CD4-positive, alpha-beta T cell treated with Interleukin-6 at 100 ng/mL for 8 hours (primary cell): ENCODE data around the gene HLF.

Experiments used
- DNase-seq: peaks from one replicate; pipeline ENCODE4 v3.0.0-alpha.2; 2020; ENCODE audit warnings: mixed read lengths, low spot score

HLF gene

GRCh38 chr17:55258578-55259135 lies 6.1 kb upstream of the HLF start:
- no peak for DNase-seq

- no peak for DNase-seq
These were observed 5.1 kb upstream of the HLF start for GRCh38 chr17:55259684-55260111.

GRCh38 chr17:55261311-55261710 lies 3.4 kb upstream of the HLF start:
- DNase-seq = no peak

GRCh38 chr17:55263569-55264277 lies 1.0 kb upstream of the HLF start:
- DNase-seq = peak; percentile 18

- no peak for DNase-seq
These were observed 499 bp upstream of the HLF start for GRCh38 chr17:55264278-55264644.

GRCh38 chr17:55265311-55266021 lies 706 bp downstream of the HLF start:
- no peak for DNase-seq

GRCh38 chr17:55266051-55266957 lies 1.5 kb downstream of the HLF start:
- peak; percentile 8 for DNase-seq

GRCh38 chr17:55266958-55267688 lies 2.4 kb downstream of the HLF start:
- DNase-seq = no peak

- DNase-seq = no peak
These were observed 3.3 kb downstream of the HLF start for GRCh38 chr17:55267777-55268648.

GRCh38 chr17:55268649-55269480 lies 4.1 kb downstream of the HLF start:
- DNase-seq = no peak

- DNase-seq = no peak
These were observed 5.1 kb downstream of the HLF start for GRCh38 chr17:55269894-55270293.

GRCh38 chr17:55271223-55271571 lies 6.4 kb downstream of the HLF start:
- no peak for DNase-seq

- no peak for DNase-seq
These were observed 7.4 kb downstream of the HLF start for GRCh38 chr17:55271958-55272710.

- DNase-seq = no peak
These were observed 8.2 kb downstream of the HLF start for GRCh38 chr17:55272711-55273578.

- no peak for DNase-seq
These were observed 9.0 kb downstream of the HLF start for GRCh38 chr17:55273579-55274354.

GRCh38 chr17:55274355-55275255 lies 9.8 kb downstream of the HLF start:
- no peak for DNase-seq
